SK-N-SH (cell line): ENCODE results near the gene KCNG4. TPM values are rescaled to one million over a fixed set of nuclear protein-coding genes. Genes with fewer than 3 reads are reported as not detected.

Source experiments
- CTCF ChIA-PET: fragments of 300-600, 350-600 bp; formaldehyde crosslinking; extraction: SDS; loops from one replicate; lab custom pipeline; 2021; lab: Yijun Ruan, JAX
- POLR2A ChIA-PET: fragments of 350-600 bp; sonication (Branson Sonifier 250); formaldehyde crosslinking; extraction: SDS; loops from one replicate; lab custom pipeline; 2020; ENCODE audit warnings: antibody characterized with exemption, inconsistent platforms; lab: Yijun Ruan, JAX
- DNase-seq: peaks from one replicate; pipeline ENCODE4 v3.0.0; 2012
- H2AFZ ChIP-seq: fragments of 200-600 bp; sonication (generic); 2 replicates; pipeline ENCODE4 v1.8.1; 2016; ENCODE audit warnings: antibody characterized with exemption, mild to moderate bottlenecking, low read depth
- H3F3A ChIP-seq: fragments of 200-600 bp; sonication (generic); replicated peaks from 2 replicates; pipeline ENCODE3; 2016; ENCODE audit warnings: antibody characterized with exemption, mild to moderate bottlenecking; ENCODE audit not compliant: insufficient read depth
- H3K27ac ChIP-seq, 2 experiments: fragments of 200-500 bp in 1 of 2; fragments of 200-600 bp in 1 of 2; sonication (Bioruptor generic) in 1 of 2; sonication (generic), shearing (Covaris generic) in 1 of 2; 2 replicates each; pipeline versions ENCODE4 v1.5.1 to v1.6.1; 2014 to 2016; ENCODE audit warnings: low read depth in 2 of 2, inconsistent platforms in 1 of 2, low read length in 1 of 2, mild to moderate bottlenecking in 1 of 2, mixed read lengths in 1 of 2
- H3K27me3 ChIP-seq: fragments of 200-600 bp; sonication (generic), shearing (Covaris generic); 2 replicates; pipeline ENCODE4 v1.6.1; 2016; ENCODE audit warnings: mixed run types; ENCODE audit not compliant: insufficient read depth
- H3K36me3 ChIP-seq, 2 experiments: fragments of 200-500 bp in 1 of 2; fragments of 200-600 bp in 1 of 2; sonication (Bioruptor generic) in 1 of 2; sonication (generic) in 1 of 2; replicated peaks in 1 of 2; 2 replicates each; pipeline versions ENCODE3 to v1.5.1; 2014 to 2016; ENCODE audit warnings: low read length in 1 of 2, mild to moderate bottlenecking in 1 of 2; ENCODE audit not compliant: insufficient read depth in 2 of 2, control insufficient read depth in 1 of 2
- H3K4me1 ChIP-seq, 2 experiments: fragments of 200-500 bp in 1 of 2; fragments of 200-600 bp in 1 of 2; sonication (Bioruptor generic) in 1 of 2; sonication (generic), shearing (Covaris generic) in 1 of 2; 2 replicates each; pipeline versions ENCODE4 v1.5.1 to v1.6.1; 2014 to 2016; ENCODE audit warnings: low read depth in 1 of 2, low read length in 1 of 2, mixed run types in 1 of 2; ENCODE audit not compliant: insufficient read depth in 2 of 2, control insufficient read depth in 1 of 2
- H3K4me2 ChIP-seq: fragments of 200-600 bp; sonication (generic), shearing (Covaris generic); 2 replicates; pipeline ENCODE4 v1.6.1; 2017; ENCODE audit warnings: mixed run types
- H3K4me3 ChIP-seq, 2 experiments: fragments of 200-500 bp in 1 of 2; fragments of 200-600 bp in 1 of 2; sonication (Bioruptor generic) in 1 of 2; sonication (generic), shearing (Covaris generic) in 1 of 2; 2 replicates each; pipeline versions ENCODE4 v1.5.1 to v1.8.1; 2014 to 2016; ENCODE audit warnings: low read depth in 2 of 2, inconsistent platforms in 1 of 2, low read length in 1 of 2, mild to moderate bottlenecking in 1 of 2, mixed read lengths in 1 of 2, moderate library complexity in 1 of 2
- H3K79me2 ChIP-seq: fragments of 200-600 bp; sonication (generic); 2 replicates; pipeline ENCODE4 v1.8.1; 2017; ENCODE audit warnings: mild to moderate bottlenecking; ENCODE audit not compliant: insufficient read depth
- H3K9ac ChIP-seq: fragments of 200-600 bp; sonication (generic); 2 replicates; pipeline ENCODE4 v1.6.1; 2017; ENCODE audit warnings: mixed run types
- H3K9me2 ChIP-seq: fragments of 200-600 bp; sonication (generic); 2 replicates; pipeline ENCODE4 v1.6.1; 2017; ENCODE audit warnings: mixed run types
- H3K9me3 ChIP-seq: fragments of 200-600 bp; sonication (generic); 2 replicates; pipeline ENCODE4 v1.6.1; 2017; ENCODE audit warnings: mixed run types, mild to moderate bottlenecking, moderate library complexity
- H4K20me1 ChIP-seq: fragments of 200-600 bp; sonication (generic); 2 replicates; pipeline ENCODE4 v1.6.1; 2017; ENCODE audit warnings: mild to moderate bottlenecking, mixed run types; ENCODE audit not compliant: insufficient read depth
- CHD2 ChIP-seq: fragments of 150-350 bp; IDR thresholded peaks from 2 replicates; pipeline ENCODE4 v1.6.1; 2018; ENCODE audit warnings: low read length; ENCODE audit not compliant: partially characterized antibody
- EP300 ChIP-seq, 2 experiments: IDR thresholded peaks; 2 replicates each; pipeline versions ENCODE4 v1.4.0 to v1.6.1; 2012; ENCODE audit warnings: borderline replicate concordance in 1 of 2, low read depth in 1 of 2, low read length in 1 of 2
- IRF3 ChIP-seq: fragments of 150-350 bp; IDR thresholded peaks from 2 replicates; pipeline ENCODE4 v1.6.1; 2016; ENCODE audit warnings: mild to moderate bottlenecking, low read depth, low read length
- JUND ChIP-seq: IDR thresholded peaks from 2 replicates; pipeline ENCODE4 v1.4.0; 2012
- MEF2A ChIP-seq: IDR thresholded peaks from 2 replicates; pipeline ENCODE4 v1.4.0; 2012; ENCODE audit warnings: low read depth, borderline replicate concordance
- MXI1 ChIP-seq: IDR thresholded peaks from 2 replicates; pipeline ENCODE4 v1.6.1; 2012; ENCODE audit warnings: mild to moderate bottlenecking, low read depth, low read length, improper control_type of control experiment
- NRF1 ChIP-seq: IDR thresholded peaks from 2 replicates; pipeline ENCODE4 v1.6.1; 2012; ENCODE audit warnings: low read depth, mild to moderate bottlenecking, low read length
- RAD21 ChIP-seq: IDR thresholded peaks from 2 replicates; pipeline ENCODE4 v1.6.1; 2012; ENCODE audit warnings: mild to moderate bottlenecking, low read length
- RFX5 ChIP-seq: IDR thresholded peaks from 2 replicates; pipeline ENCODE4 v1.6.1; 2012; ENCODE audit warnings: mild to moderate bottlenecking, improper control_type of control experiment, low read length
- RXRA ChIP-seq: IDR thresholded peaks from 2 replicates; pipeline ENCODE4 v1.4.0; 2012; ENCODE audit warnings: low read depth, mild to moderate bottlenecking, borderline replicate concordance
- SIN3A ChIP-seq: IDR thresholded peaks from 2 replicates; pipeline ENCODE4 v1.6.1; 2012; ENCODE audit warnings: low read depth, mild to moderate bottlenecking, low read length, moderate library complexity, borderline replicate concordance
- TCF12 ChIP-seq: IDR thresholded peaks from 2 replicates; pipeline ENCODE4 v1.4.0; 2012
- USF1 ChIP-seq: IDR thresholded peaks from 2 replicates; pipeline ENCODE4 v1.4.0; 2012; ENCODE audit warnings: low read depth, borderline replicate concordance
- USF2 ChIP-seq: fragments of 150-350 bp; IDR thresholded peaks from 2 replicates; pipeline ENCODE4 v1.6.1; 2017; ENCODE audit warnings: antibody characterized with exemption, low read length, low read depth, borderline replicate concordance
- YY1 ChIP-seq: IDR thresholded peaks from 2 replicates; pipeline ENCODE4 v1.4.0; 2012; ENCODE audit warnings: low read depth, mild to moderate bottlenecking
- ZBTB33 ChIP-seq: IDR thresholded peaks from 2 replicates; pipeline ENCODE4 v1.4.0; 2012; ENCODE audit warnings: low read depth, borderline replicate concordance
- WGBS: methylation state at CpG from one replicate; pipeline ENCODE4 v1.1.6; 2017; ENCODE audit warnings: low lambda C conversion rate; 5-methylcytosine and 5-hydroxymethylcytosine counted together
- polyA plus RNA-seq, 3 experiments: library from polyadenylated mRNA; depleted of rRNA; stranded (reverse); fragments of >200 nt; gene quantifications; 2 replicates each; pipeline ENCODE4 v1.2.3, GENCODE V29; 2012
- TF ChIP-seq, protein P1 (sequence below): IDR thresholded peaks from 2 replicates; pipeline ENCODE4 v1.6.1; 2012; ENCODE audit warnings: mild to moderate bottlenecking, low read depth, low read length, moderate library complexity

Gene KCNG4
- polyA plus RNA-seq, 1 of the 3 experiments (the other 2 are of a cell fraction) = not detected

DNA sequence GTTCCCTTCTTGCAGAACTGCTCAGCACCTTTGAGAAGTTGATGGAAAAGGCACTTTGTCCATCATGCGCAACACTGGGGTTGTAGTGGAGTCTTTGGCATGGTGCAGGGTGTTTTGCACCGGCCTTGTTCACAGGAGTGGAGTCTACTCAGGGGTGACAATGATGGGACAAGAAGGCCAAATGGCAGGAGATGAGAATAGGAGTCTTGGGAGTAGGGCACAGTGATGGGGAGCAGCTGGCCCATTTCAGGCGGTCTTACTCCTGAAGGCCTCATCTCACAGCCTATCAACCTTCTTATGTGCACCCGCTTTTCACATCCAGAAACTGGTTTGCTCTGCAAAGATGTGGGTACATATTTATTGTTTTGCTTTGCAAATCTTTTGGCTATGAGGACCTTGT, 13.4 kb upstream of the KCNG4 start:
- H3K4me3 ChIP-seq = no peak overlapping the region
- POLR2A ChIA-PET = no interaction called here
- TF ChIP-seq MXI1 (no peak), EP300 (IDR thresholded peaks at IDR 0.05; ENCODE audit: borderline replicate concordance in 1 of 2, low read depth in 1 of 2, low read length in 1 of 2) (no peak), JUND (no peak), SIN3A (no peak), RXRA (no peak), YY1 (no peak), RFX5 (no peak), IRF3 (no peak)
- TF ChIP-seq, protein P1, sequence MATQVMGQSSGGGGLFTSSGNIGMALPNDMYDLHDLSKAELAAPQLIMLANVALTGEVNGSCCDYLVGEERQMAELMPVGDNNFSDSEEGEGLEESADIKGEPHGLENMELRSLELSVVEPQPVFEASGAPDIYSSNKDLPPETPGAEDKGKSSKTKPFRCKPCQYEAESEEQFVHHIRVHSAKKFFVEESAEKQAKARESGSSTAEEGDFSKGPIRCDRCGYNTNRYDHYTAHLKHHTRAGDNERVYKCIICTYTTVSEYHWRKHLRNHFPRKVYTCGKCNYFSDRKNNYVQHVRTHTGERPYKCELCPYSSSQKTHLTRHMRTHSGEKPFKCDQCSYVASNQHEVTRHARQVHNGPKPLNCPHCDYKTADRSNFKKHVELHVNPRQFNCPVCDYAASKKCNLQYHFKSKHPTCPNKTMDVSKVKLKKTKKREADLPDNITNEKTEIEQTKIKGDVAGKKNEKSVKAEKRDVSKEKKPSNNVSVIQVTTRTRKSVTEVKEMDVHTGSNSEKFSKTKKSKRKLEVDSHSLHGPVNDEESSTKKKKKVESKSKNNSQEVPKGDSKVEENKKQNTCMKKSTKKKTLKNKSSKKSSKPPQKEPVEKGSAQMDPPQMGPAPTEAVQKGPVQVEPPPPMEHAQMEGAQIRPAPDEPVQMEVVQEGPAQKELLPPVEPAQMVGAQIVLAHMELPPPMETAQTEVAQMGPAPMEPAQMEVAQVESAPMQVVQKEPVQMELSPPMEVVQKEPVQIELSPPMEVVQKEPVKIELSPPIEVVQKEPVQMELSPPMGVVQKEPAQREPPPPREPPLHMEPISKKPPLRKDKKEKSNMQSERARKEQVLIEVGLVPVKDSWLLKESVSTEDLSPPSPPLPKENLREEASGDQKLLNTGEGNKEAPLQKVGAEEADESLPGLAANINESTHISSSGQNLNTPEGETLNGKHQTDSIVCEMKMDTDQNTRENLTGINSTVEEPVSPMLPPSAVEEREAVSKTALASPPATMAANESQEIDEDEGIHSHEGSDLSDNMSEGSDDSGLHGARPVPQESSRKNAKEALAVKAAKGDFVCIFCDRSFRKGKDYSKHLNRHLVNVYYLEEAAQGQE = no peak
- H3K27me3 ChIP-seq = peaks cover 27% of the 10 kb centered on the region; the same call in 1 of the 2 replicates
- DNase-seq = no peak
- H4K20me1 ChIP-seq = no peaks in the 10 kb centered on the region
- no peaks in the 10 kb centered on the region for H3K9me2 ChIP-seq
- no peak overlapping the region for H3K27ac ChIP-seq
- H3F3A ChIP-seq = no peaks in the 10 kb centered on the region
- H3K4me2 ChIP-seq = no peak overlapping the region
- H3K36me3 ChIP-seq = no peaks in the 10 kb centered on the region
- peaks cover 0 to 6% of the 10 kb centered on the region in 2 experiments; a peak in 1 of 4 replicates for H3K4me1 ChIP-seq
- no peak overlapping the region for H3K9ac ChIP-seq
- H3K9me3 ChIP-seq = no peaks in the 10 kb centered on the region
- 61% methylated on average over 4 of the region's 4 CpGs for WGBS
- no peaks in the 10 kb centered on the region for H3K79me2 ChIP-seq
- H2AFZ ChIP-seq = no peak overlapping the region
- CTCF ChIA-PET = no interaction called here

DNA sequence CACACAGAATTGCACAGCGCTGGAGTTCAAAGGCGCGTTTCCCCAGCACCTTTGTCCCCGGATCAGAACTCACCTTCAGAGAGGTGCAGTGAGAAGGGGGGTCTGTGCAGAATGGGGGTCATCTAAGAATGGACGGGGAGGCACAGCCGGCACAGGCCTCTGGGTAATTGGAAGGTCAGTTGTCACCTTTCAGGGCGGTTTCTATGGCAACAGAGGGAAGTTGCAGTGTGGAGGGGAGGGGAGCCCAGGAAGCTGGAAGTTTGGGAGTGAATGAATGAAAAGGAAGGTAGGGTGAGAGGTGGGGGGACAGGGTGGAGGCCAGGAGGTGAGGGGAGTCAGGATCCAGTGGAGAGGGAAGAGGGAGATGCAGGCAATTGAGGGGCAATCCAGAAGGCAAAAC, 12.4 kb upstream of the KCNG4 start:
- Histone ChIP-seq H3K27me3 (peaks cover 27% of the 10 kb centered on the region; the same call in 1 of the 2 replicates), H3K9ac (no peak overlapping the region), H3K27ac (no peak overlapping the region), H3K4me1 (peaks cover 0 to 6% of the 10 kb centered on the region in 2 experiments; a peak in 1 of 4 replicates), H2AFZ (no peak overlapping the region), H3K36me3 (no peaks in the 10 kb centered on the region), H3K4me3 (no peak overlapping the region), H3K4me2 (no peak overlapping the region), H3K79me2 (no peaks in the 10 kb centered on the region), H4K20me1 (no peaks in the 10 kb centered on the region), H3K9me2 (no peaks in the 10 kb centered on the region), H3K9me3 (no peaks in the 10 kb centered on the region), H3F3A (no peaks in the 10 kb centered on the region)
- no peak for DNase-seq
- 54% methylated on average over 7 of the region's 7 CpGs for WGBS
- CTCF ChIA-PET = no interaction called here
- POLR2A ChIA-PET = no interaction called here
- TF ChIP-seq IRF3 (no peak), MEF2A (no peak), ZBTB33 (no peak), EP300 (IDR thresholded peaks at IDR 0.05; ENCODE audit: borderline replicate concordance in 1 of 2, low read depth in 1 of 2, low read length in 1 of 2) (no peak), NRF1 (no peak), USF1 (no peak), RAD21 (no peak), TCF12 (no peak), CHD2 (no peak), RFX5 (no peak), USF2 (no peak)
